Left forelimb (tissue), 1 donor: ENCODE results near the gene STAMBPL1.

Experiments
- DNase-seq: peaks from one replicate; pipeline ENCODE4 v3.0.0-alpha.2; 2018; ENCODE audit warnings: low spot score

STAMBPL1 gene

DNA sequence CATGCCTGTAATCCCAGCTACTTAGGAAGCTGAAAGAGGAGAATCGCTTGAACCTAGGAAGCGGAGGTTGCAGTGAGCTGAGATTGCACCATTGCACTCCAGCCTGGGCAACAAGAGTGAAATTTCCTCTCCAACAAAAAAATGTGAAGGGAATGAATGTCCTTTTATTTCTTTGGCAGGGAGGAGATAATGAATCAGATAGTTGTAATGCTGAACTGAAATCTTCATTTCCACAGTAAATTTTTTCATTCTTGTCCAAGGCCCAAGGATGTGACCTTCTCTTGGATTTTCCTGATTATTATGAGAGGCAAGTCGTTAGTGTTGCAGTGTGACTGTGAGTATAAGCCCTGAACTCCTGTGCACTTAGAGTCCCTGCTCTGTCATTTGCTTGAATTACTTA lies 13.6 kb downstream of the STAMBPL1 start:
- DNase-seq: no peak

DNA sequence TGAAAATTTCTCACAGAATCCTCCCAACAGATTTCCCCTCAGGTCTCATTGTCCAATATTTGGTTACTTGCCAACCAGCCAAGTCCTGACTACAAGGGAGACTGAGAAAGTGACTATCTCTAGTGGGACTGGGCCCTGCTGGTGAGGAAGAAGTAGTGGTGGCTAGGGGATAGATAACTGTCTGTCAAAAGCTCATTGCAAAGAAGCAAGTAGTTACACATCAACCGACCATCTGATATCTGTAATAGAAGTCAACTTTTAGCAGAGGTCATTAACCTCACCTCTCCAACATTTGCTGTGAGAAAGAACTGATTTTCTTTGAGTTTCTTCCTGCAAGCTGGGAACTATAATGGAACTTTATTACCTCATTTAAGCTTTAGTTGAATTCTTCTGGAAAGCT lies 15.2 kb downstream of the STAMBPL1 start:
- no peak for DNase-seq

DNA sequence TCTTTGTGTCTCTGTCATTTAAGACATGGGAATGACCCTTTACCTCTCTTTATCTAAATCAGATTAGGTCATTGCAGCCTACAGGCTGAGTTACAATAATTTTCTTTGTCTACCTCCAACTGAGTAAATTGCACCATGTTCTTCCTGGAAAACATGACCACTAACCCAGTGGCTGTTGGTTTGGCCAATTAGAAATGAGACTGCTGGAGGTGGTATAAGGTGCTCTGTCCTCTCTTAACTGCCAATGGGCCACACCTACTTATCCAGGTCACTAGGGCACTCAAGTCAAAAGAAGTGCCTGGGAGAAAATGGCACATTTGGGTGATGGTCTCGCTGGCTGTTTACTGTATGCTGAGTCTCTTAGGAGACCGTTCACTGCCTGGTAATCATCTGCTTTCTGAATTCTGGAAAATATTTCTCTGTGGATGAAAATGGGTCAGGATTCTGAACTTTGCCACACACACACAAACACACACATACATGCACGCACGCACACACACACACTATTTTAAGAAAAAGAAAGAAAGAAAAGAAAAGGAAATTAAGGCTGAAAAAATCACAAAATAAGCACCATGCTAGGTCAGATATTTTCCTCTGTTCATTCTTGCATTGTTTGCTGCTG lies 16.4 kb downstream of the STAMBPL1 start:
- no peak for DNase-seq

DNA sequence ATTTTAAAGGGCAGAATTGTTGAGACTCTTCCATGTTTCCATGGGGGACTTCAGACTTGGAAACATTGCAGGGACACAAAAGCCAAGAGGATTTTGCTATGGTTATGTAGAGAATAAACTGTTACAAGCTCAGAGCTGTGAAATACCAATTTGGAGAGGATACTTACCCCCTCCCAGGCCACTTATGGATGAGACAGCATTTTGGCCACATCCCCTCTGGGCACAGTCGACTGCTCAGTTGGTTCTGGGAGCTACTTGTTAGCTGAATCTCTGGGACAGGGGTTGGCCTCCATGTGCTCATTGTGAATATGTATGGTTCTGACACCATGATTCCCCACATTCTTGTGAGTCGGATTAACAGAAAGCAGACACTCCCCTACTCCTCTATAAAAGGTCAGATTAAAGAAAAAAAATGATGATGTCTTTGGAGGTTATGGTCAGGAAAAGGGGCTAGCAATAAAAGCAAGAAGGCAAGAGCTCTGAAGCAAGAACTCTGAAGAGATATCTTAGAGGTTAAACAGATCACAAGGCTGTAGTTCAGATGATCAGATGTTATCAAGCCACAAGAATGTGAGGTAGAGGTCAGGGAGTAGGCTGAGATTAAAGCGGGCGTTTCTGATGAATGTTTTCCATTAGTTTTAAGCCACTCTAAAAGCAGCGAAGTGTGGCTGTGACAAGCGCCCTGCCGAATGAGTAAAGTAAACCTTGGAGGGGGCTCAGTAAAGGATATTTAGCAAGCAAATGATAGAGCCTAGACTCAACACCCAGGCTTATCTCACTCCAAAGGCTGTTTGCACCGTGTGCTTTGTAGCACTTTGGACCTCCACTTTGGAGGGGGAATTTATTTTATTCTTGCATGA lies 17.2 kb downstream of the STAMBPL1 start:
- no peak for DNase-seq

DNA sequence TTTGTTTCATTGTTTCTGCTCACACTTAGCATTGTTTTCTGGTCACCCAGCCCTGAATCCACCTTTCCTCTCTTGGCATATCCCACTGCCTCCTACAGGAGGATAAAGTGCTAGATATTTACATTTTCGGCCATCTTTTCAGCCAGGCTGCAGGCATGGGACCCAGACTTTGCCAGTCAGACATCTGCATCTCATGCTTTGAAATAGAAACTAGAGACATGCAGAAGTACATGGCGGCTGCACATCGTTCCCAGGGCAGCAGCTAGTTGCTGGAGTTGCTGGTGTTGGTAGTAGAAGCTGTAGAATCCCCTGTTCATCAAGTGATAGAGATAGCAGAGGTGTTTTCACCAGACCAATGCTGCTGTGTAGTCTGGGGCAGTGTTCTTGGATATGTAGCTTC lies 18.7 kb downstream of the STAMBPL1 start:
- no peak for DNase-seq

DNA sequence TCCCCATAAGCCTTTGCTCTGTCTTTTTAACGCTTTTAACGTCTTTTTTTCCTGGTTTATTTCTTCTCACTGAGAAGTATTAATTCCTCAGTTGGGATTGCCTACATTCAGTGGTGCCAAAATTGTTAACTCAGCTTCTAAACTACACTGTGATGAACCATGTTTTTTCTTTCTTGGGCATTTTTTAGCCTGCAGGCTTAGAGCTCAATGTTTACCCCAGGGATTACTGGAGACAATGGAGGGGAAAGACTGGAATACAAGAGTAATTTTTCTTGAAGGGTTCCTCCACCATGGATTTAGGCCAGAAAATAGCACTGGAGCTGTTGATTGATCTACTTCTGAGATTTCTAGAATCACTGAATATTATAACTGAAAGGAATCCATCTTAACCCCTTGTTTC lies 19.8 kb downstream of the STAMBPL1 start:
- DNase-seq: no peak

DNA sequence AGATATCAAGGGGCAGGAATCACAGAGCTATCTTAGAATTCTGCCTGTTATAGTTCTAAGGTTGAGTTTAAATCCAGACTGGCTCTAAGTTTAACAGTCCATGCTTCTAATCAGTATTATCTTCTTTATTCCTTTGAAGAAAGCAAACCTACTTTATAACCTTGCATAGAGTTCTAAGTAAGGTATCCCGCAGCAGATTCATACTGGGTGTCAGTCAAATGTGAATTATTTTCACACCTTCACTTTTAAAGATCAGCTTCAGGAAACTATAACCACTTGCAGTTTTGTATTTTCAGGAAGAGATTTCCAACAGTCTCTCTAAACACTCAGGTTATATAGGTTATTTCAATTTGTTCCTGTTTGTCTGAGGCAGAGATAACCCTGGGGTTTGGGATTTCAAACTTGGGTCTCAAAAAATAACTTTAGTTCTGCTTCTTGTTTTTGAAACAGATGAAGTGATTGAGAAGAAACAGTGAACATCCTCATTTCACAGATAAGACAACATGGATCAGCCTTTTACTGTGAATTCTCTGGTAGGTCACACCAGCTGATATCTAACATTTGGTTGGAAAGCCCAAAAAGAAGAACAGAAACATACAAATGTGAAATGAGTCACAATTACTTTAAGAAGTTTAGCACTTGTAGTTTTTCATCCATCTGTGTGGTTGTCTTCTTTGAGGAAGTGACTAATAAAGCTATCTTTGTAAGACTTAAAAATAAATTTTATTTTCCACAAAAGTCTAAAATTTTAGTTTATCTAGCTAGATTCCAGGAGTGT lies 21.4 kb downstream of the STAMBPL1 start:
- no peak for DNase-seq

DNA sequence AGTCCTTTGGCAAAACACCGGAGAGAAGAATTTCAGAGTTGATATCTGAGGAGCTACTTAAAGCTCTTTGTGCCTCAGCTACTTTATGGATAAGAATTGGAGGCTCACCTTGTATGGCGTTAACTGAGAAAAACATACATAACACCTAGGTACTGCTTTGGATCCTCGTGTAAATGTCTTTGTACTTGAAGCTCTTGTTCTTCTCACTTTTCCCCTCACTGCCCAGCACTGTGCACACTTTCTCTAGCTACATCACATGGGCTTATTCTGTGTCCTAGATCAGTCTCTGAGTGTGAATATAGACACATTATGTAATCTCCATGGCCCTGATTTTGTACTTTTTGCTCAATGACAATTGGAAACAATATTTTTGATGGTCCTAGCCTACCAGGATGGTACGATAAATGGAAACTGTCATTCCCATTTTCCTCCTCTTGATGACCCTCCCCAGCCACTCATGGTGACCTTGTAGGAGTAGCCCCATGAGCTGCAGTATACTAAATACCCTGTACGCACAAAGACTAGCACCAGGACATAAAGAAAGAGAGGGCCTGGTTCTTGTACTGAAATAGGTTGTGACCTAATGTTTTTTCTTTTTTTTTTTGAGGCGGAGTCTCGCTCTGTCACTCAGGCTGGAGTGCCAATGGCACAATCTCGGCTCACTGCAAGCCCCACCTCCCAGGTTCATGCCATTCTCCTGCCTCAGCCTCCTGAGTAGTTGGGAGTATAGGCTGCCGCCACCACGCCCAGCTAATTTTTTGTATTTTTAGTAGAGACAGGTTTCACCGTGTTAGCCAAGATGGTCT lies 22.1 kb downstream of the STAMBPL1 start:
- no peak for DNase-seq

DNA sequence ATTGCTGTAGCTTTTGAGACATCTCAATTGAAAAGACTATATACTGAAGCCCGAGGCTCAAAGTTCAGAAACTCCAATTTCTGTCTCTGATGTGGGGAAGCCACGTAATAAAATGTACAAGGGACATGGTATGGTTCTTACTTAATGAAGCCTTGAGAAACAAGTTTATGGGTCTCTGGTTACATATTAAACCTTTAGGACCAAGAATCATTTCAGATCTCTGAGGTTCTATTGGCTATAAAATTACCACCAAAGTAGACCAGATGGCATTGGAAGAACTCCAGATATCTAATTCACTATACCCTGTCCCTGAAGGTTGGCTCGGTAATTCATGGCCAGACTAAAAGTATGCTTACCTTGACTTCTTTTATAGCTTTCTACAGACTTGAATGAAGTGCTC lies 23.7 kb downstream of the STAMBPL1 start:
- no peak for DNase-seq

DNA sequence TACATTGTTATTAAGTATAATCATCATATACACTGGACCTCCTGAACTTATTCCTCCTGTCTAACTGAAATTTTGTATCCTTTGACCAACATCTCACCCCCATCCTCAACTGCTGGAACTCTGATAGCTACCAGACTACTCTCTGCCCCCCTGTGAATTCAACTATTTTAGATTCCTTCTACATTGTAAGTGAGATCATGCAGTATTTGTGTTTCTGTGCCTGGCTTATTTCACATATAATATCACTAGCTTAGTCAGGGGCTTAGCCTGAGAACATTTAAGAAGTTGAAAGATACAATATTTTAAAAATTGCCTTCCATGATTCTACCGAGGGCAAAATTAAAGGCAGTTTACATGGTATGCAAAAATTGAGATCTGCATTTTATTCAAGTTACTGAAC lies 26.9 kb downstream of the STAMBPL1 start:
- DNase-seq: no peak

DNA sequence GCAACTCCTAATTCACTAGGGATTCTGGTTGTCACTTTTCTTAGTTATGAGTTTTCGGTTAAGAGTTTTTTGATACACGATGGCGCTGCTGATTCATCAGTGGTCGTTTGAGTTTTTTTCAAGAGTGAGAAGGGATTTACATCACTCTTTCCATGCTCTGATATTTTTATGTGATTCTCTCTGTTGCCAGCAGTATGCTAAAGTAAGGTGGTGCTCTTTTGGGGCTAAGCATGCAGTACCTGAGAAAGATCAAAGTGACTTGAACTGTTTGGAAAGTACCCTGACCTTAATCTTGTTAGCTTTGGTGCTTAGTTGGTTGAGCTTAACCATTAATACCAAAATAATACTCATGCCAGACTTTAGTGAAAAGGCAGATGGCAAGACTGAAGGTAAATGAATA lies 28.1 kb downstream of the STAMBPL1 start:
- DNase-seq: no peak

DNA sequence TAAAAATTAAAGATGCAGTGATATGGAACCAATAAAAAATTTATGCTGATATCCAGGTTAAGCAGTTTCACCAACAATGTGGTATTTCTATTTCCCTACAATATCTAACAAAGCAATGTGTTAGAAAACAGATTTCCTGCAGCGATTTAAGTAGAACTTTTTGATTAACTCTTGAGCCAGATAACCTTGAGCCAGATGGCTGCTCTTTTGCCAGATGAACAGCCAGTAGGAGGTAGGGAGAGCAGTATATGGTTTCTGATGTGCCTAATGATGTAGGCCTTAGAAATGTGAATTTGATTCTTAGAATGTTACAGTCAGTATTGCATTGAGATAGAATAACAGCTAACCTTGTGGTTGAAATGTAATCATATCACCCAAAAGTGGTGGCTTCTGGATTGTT lies 31.1 kb downstream of the STAMBPL1 start:
- DNase-seq: no peak

DNA sequence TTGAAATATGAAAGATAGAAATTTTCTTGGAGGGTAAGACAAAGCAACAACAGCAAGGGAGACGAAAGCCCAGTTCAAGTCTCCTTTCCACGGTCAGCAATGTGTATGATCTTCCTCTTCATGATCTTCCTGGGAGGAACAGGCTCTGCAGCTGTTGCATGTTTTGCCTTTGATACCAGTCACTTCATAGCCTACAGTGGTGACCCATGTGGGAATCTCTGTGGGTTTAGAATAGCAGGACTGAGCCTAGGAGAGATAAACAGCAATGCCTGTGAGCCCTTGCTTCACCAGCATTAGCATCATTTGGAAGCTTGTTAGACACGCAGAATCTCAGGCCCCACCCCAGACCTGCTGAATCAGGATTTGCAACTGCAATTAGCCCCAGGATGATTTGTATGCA lies 31.8 kb downstream of the STAMBPL1 start:
- no peak for DNase-seq

DNA sequence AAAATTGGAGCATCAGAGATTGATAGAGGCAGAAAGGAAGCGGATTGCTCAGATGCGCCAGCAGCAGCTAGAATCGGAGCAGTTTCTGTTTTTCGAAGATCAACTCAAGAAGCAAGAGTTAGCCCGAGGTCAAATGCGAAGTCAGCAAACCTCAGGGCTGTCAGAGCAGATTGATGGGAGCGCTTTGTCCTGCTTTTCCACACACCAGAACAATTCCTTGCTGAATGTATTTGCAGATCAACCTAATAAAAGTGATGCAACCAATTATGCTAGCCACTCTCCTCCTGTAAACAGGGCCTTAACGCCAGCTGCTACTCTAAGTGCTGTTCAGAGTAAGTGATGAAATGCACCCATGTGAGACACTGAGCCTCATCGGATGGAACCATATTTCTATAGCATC lies 33.1 kb downstream of the STAMBPL1 start:
- DNase-seq: no peak

DNA sequence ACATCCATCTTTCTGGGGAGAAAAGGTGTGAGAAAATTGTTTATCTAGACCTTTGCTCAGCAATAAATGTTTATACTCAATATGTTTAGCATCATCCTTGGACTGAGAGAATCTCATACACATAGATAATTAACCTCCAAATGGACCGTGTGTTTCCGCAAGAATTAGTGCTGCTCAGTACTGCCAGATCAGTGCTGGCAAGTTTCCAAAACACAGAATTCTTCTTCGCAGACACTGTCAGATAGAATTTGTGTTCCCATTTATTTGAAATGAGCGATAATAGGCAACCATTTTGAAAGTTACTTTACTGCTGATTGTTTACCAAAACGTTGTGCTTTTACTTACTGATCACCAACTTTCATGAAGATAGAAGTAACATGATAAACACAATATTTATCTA lies 33.7 kb downstream of the STAMBPL1 start:
- no peak for DNase-seq

DNA sequence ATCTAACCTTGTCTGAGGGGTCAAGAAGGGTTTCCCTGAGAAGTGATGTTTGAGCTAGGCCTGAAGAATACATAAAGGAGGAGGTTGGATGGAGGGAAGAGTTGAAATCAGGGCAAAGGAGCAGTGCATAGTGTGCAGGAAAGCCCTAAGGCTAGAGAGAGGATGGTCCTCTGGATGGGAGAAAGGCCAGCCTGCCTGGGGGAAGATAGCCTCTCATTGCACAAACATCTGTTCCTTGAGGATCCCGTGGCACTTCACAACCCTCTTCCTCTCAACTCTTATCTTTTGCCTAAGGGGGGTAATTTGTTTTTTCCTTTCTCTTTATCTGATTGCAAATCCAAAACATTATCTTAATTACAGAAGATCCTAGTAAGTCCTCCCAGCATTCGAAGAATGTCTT lies 35.7 kb downstream of the STAMBPL1 start:
- DNase-seq: no peak

DNA sequence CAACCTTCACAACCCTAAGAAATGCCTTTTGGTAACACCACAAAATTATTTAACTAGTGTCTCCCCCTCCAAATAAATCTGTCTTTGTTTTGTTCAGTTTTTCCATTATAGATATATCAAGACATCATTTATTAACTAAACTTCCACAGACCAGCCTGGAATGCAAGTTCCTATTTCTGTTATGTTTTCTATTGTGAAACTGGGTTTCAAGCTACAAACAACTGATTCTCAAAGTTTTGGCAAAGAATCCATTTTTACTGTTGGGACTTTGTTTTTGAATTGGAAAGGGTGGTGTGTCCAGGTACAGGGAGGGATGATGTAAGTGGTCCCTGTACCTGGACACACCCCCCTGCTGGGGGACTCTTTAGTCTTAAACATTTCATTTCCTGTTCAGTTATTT lies 36.2 kb downstream of the STAMBPL1 start:
- DNase-seq: no peak

DNA sequence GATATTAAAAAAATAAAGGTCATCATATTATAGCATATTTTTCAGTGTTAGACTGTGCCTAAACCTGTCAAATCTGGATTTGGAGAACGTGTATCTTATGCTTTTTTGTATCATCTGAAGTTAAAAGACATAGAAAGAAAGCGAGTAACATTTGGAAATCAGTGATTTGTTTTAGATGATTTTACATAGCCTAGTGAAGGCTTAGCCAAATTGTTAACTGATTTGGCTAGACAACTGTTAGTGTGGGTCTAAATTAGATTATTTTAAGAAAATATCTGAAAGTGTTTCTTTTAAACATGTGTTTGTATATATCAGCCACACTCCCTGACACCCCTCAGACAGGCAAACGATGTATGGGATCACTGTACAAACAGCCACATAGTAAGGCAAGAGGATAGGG lies 36.9 kb downstream of the STAMBPL1 start:
- no peak for DNase-seq

DNA sequence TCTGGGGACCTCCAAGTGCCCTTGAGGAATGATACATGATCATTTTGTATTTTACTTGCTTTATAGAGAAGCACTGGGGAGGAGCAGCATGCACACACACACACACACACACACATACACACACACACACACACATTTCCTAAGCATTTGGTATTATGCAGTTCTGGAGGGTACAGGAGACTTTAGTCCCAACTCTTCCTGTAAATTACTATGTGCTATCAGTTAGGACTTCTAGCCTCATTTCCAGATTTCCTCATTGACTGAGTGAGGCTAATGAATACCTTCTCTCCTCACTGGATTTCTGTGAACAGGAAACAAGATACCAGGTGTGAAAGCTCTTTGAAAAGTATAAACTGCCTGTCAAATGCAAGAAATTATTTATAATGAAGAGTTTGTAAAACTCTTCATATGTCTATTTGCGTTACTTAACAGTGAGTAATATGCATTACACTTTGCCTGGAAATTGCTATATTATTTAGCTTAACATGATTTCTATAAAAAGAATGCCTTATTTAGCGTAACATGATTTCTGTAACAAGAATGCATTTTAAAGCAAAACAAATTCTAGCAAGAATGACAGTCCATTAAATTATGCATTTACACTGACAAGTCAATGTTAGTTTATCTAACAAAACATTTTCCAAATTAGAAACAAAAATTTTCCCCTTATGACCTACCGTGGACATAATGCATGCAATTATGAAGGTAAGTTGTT lies 38.3 kb downstream of the STAMBPL1 start:
- DNase-seq: no peak

DNA sequence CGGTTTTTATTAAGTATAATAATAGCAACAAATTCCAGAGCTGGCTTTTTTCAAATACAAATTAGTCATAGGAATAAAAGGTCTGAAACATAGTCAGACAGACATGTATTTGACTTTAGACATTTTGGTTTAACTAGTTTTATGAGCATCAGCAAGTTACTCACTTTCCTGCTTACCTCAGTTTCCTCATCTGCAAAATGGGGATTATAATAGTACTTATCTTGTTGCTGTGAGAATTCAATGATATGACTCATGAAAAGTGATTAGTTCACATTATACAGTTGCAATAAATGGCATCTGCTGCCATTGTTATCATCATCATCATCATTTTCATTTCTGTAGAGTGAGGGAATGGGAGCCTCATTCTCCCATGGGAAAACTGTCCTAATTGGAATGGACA lies 39.0 kb downstream of the STAMBPL1 start:
- no peak for DNase-seq

DNA sequence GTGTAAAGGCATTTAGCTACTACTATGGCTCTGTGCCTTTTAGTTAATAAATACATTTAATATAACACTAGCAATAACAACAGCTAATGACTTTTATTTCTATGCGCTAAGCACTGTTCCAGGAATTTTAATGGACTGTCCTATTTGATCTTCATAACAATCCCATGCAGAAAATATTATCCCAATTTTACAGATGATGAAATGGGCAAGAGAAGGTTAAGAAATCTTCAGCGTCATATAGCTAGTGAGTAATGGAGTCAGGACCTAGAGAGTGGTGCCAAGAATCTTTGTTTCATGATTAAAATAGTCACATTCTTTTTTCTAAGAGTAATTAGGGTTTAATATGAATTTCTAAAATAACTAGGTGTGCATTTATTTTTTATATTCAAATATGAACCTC lies 40.2 kb downstream of the STAMBPL1 start:
- DNase-seq: no peak
